Adrenal gland (tissue), 12 donors: ENCODE measurements around the gene TNKS1BP1. TPM values are rescaled to one million over a fixed set of nuclear protein-coding genes. Genes with fewer than 3 reads are reported as not detected.

Source experiments
- DNase-seq, 7 donors: peaks; one replicate each; pipeline ENCODE4 v3.0.0-alpha.2; 2019 to 2020
- H3K27ac ChIP-seq, 5 donors: fragments of 200-600 bp; sonication (generic) in 4 of 5; 1 replicate in 3 of 5; 2 replicates in 2 of 5; pipeline versions ENCODE4 v1.5.1 to v1.8.0; 2016 to 2020; ENCODE audit warnings: mild to moderate bottlenecking in 1 of 5
- H3K27me3 ChIP-seq: fragments of 200-600 bp; 2 replicates; pipeline ENCODE4 v1.8.0; 2021
- H3K36me3 ChIP-seq, 2 donors: fragments of 200-600 bp; replicated peaks in 1 of 2; 1 replicate in 1 of 2; 2 replicates in 1 of 2; pipeline versions ENCODE4 v1.5.1 to v1.8.0; 2018 to 2022
- H3K4me1 ChIP-seq, 2 donors: fragments of 200-600 bp; replicated peaks in 1 of 2; 1 replicate in 1 of 2; 2 replicates in 1 of 2; pipeline versions ENCODE4 v1.5.1 to v1.8.0; 2018 to 2021
- H3K4me3 ChIP-seq, 4 donors: fragments of 200-600 bp; sonication (generic) in 3 of 4; one replicate each; pipeline ENCODE4 v1.5.1; 2016 to 2018
- H3K9me3 ChIP-seq, 3 donors: fragments of 200-600 bp; sonication (generic) in 1 of 3; replicated peaks in 1 of 3; 1 replicate in 2 of 3; 2 replicates in 1 of 3; pipeline versions ENCODE4 v1.5.1 to v1.8.0; 2016 to 2021
- POLR2A ChIP-seq, 2 donors: fragments of 450-650 bp; IDR thresholded peaks; one replicate each; pipeline ENCODE4 v1.6.1; 2017; ENCODE audit warnings: antibody characterized with exemption in 2 of 2, mild to moderate bottlenecking in 2 of 2, moderate library complexity in 1 of 2
- WGBS, 4 donors: extraction: QIAGEN DNeasy Blood & Tissue Kit in 2 of 4; methylation state at CpG; one replicate each; pipeline versions ENCODE4 v1.1.5 to v1.1.7; 2013 to 2017; 5-methylcytosine and 5-hydroxymethylcytosine counted together
- intact Hi-C, 2 donors: fragments of 100-400 bp; cut with DNase I; formaldehyde crosslinking; loops; one replicate each; pipeline versions ENCODE4 v1.14.1 to v1.15.0; 2022 to 2023
- polyA plus RNA-seq, 3 donors: library from polyadenylated mRNA; stranded (reverse); fragments of 200-250 nt in 2 of 3; fragments of 350-450 nt in 1 of 3; fragmentation: Illumina TruSeq in 1 of 3; extraction: RNeasy Lipid Tissue Mini Kit (QIAGEN cat#74804) in 1 of 3; gene quantifications; one replicate each; pipeline ENCODE4 v1.2.3, GENCODE V29; 2013 to 2014
- total RNA-seq, 9 donors: library from RNA; depleted of rRNA in 4 of 9; stranded (reverse); fragments of >200 nt in 4 of 9; fragments of 120-200 nt in 1 of 9; fragmentation: NEBNext Ultra II Directional in 1 of 9; extraction: Animal tissue kit (Norgen Biotek cat#: 25700) in 1 of 9; gene quantifications; one replicate each; pipeline versions ENCODE4 v1.1.0 to v1.2.4, GENCODE V29; 2013 to 2023
- TF ChIP-seq, protein P1 (sequence below), 6 experiments: fragments of 450-650 bp in 4 of 6; fragments of 200-600 bp in 2 of 6; sonication (generic) in 1 of 6; IDR thresholded peaks; 1 replicate in 5 of 6; 2 replicates in 1 of 6; pipeline versions ENCODE4 v1.5.1 to v1.8.0; 2016 to 2021; ENCODE audit warnings: antibody characterized with exemption in 6 of 6, mild to moderate bottlenecking in 2 of 6, moderate library complexity in 1 of 6
- donor health status: healthy with polysubstance abuse.
- donor health status: Bipolar disorder and iron deficiency.
- donor health status: DM: yes; HTN: yes; CAD: no.
- donor health status: DM: no; HTN: no; CAD: no.
- donor health status: DM: no; HTN: no; CAD: no.
- donor health status: DM: yes; HTN: yes; CAD: no.

TNKS1BP1 gene
- total and polyA plus RNA-seq, 12 donors = 24.5 to 338 (median 140) TPM

- no peaks in the 10 kb centered on the region for H3K27me3 ChIP-seq
- TF ChIP-seq POLR2A (IDR thresholded peaks at IDR 0.05) = no peak
- TF ChIP-seq, protein P1, sequence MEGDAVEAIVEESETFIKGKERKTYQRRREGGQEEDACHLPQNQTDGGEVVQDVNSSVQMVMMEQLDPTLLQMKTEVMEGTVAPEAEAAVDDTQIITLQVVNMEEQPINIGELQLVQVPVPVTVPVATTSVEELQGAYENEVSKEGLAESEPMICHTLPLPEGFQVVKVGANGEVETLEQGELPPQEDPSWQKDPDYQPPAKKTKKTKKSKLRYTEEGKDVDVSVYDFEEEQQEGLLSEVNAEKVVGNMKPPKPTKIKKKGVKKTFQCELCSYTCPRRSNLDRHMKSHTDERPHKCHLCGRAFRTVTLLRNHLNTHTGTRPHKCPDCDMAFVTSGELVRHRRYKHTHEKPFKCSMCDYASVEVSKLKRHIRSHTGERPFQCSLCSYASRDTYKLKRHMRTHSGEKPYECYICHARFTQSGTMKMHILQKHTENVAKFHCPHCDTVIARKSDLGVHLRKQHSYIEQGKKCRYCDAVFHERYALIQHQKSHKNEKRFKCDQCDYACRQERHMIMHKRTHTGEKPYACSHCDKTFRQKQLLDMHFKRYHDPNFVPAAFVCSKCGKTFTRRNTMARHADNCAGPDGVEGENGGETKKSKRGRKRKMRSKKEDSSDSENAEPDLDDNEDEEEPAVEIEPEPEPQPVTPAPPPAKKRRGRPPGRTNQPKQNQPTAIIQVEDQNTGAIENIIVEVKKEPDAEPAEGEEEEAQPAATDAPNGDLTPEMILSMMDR (IDR thresholded peaks at IDR 0.05) = no peak
- intact Hi-C loops = no loop called here
These were observed 61.4 kb downstream of the TNKS1BP1 start for GRCh38 chr11:57263351-57263750.

DNA sequence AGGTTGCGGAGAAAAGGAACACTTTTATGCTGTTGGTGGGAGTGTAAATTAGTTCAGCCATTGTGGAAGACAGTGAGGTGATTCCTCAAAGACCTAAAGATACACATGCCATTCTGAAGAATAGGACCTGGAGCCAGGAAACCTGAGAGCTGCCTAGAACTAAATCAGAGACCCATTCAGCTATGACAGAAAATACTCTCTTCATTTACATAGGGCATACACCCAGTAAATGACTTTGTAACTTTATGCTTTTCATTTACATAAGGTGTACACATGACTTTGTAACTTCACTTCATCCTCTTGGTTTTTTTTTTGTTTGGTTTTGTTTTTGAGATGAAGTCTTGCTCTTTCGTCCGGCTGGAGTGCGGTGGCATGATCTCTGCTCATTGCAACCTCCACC is 62.6 kb downstream of the TNKS1BP1 start:
- TF ChIP-seq POLR2A (IDR thresholded peaks at IDR 0.05) = no peak
- TF ChIP-seq, protein P1 (IDR thresholded peaks at IDR 0.05) = no peak
- intact Hi-C loops = no loop called here
- 57 to 70% (median 64%) methylated on average over 4 of the region's 4 CpGs for WGBS, 4 donors
- no peaks in the 10 kb centered on the region for H3K27me3 ChIP-seq
- peaks cover 0 to 6% (median 0%) of the 10 kb centered on the region in 3 donors for H3K9me3 ChIP-seq
- DNase-seq = no peak
- no peak overlapping the region for H3K27ac ChIP-seq
- H3K36me3 ChIP-seq = no peaks in the 10 kb centered on the region
- H3K4me1 ChIP-seq = no peaks in the 10 kb centered on the region
- H3K4me3 ChIP-seq = no peak overlapping the region

More at GRCh38 chr11:57263351-57263750, 61.4 kb downstream of the TNKS1BP1 start:
- Histone ChIP-seq H3K9me3 (peaks cover 0 to 6% (median 0%) of the 10 kb centered on the region in 3 donors), H3K27ac (no peak overlapping the region), H3K4me1 (no peaks in the 10 kb centered on the region), H3K36me3 (no peaks in the 10 kb centered on the region), H3K4me3 (no peak overlapping the region)
- 85 to 89% (median 88%) methylated on average over 7 of the region's 7 CpGs for WGBS, 4 donors
- no peak for DNase-seq

DNA sequence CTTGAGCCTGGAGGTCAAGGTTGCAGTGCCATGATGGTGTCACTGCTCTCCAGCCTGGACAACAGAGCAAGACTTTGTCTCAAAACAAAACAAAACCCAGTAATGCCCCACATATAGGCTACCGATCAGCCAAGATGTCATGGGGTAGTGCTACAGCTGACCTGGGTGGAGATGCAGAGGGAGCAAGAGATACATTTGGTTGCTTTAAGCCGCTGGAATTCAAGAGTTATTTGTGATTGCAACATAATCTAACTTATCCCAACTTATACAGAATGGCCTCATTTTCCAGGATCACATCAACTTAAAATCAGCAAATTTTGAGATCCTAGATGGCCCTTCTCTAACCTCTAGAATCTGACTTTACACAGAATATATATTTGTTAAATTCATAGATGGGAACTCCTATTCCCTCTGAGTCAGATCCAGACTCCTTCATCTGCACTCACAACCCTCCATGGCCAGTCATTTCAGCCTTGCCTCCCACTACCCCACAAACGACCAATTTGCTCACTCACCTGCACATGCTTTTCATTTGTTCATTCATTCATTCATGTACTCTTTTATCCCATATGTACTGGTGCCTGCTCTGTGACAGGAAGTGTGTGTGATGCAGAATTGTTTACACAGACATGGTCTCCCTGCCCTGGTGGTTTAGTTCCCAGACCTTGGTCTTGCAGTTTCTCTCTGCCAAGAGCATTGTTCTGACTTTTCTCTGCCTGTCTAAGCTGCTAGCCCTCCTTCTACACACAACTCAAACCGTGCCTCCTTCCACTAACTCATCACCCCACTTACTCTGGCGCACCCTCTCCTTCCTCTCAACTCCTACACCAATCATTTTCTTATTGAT is 63.6 kb downstream of the TNKS1BP1 start:
- Histone ChIP-seq H3K4me1 (no peaks in the 10 kb centered on the region), H3K4me3 (no peak overlapping the region), H3K27me3 (no peaks in the 10 kb centered on the region), H3K36me3 (no peaks in the 10 kb centered on the region), H3K27ac (no peak overlapping the region), H3K9me3 (peaks cover 0 to 7% (median 0%) of the 10 kb centered on the region in 3 donors)
- no peak for TF ChIP-seq POLR2A (IDR thresholded peaks at IDR 0.05)
- TF ChIP-seq, protein P1 (IDR thresholded peaks at IDR 0.05) = no peak
- 63 to 68% (median 65%) methylated on average over 5 of the region's 5 CpGs for WGBS, 4 donors
- DNase-seq = no peak
- intact Hi-C loops = no loop called here

- Histone ChIP-seq H3K9me3 (peaks cover 0 to 4% (median 0%) of the 10 kb centered on the region in 3 donors), H3K36me3 (no peaks in the 10 kb centered on the region), H3K27ac (no peak overlapping the region), H3K4me1 (no peaks in the 10 kb centered on the region), H3K27me3 (no peaks in the 10 kb centered on the region), H3K4me3 (no peak overlapping the region)
- intact Hi-C loops = no loop called here
- DNase-seq = no peak
- TF ChIP-seq, protein P1 (IDR thresholded peaks at IDR 0.05) = no peak
- TF ChIP-seq POLR2A (IDR thresholded peaks at IDR 0.05) = no peak
These were observed 68.6 kb downstream of the TNKS1BP1 start for GRCh38 chr11:57256119-57256518.
